ENCODE data around the gene INF2.

- TF ChIP-seq, protein P1, sequence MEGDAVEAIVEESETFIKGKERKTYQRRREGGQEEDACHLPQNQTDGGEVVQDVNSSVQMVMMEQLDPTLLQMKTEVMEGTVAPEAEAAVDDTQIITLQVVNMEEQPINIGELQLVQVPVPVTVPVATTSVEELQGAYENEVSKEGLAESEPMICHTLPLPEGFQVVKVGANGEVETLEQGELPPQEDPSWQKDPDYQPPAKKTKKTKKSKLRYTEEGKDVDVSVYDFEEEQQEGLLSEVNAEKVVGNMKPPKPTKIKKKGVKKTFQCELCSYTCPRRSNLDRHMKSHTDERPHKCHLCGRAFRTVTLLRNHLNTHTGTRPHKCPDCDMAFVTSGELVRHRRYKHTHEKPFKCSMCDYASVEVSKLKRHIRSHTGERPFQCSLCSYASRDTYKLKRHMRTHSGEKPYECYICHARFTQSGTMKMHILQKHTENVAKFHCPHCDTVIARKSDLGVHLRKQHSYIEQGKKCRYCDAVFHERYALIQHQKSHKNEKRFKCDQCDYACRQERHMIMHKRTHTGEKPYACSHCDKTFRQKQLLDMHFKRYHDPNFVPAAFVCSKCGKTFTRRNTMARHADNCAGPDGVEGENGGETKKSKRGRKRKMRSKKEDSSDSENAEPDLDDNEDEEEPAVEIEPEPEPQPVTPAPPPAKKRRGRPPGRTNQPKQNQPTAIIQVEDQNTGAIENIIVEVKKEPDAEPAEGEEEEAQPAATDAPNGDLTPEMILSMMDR (IDR thresholded peaks at IDR 0.05; ENCODE audit: low read length), result no peak
- no peak for TF ChIP-seq EZH2 (optimal IDR thresholded peaks at IDR 0.05; ENCODE audit: low read depth, low read length)
These were observed 64.9 kb downstream of the INF2 start for GRCh38 chr14:104754213-104754851.

All from MM.1S (cell line).